GM11168 (cell line): ENCODE data around the gene USP6NL.
"Not testable (repeated sequence)": the region's sequence is repeated elsewhere in the genome, so short reads cannot be mapped to it uniquely, and the experiment has no call there.

Experiments used
- in situ Hi-C: fragments of 300-500 bp; cut with MboI; formaldehyde crosslinking; loops from one replicate; pipeline ENCODE4 v1.12.0; 2022; ENCODE audit warnings: low sequenced_read_pairs; ENCODE audit not compliant: unreplicated experiment

USP6NL gene

DNA sequence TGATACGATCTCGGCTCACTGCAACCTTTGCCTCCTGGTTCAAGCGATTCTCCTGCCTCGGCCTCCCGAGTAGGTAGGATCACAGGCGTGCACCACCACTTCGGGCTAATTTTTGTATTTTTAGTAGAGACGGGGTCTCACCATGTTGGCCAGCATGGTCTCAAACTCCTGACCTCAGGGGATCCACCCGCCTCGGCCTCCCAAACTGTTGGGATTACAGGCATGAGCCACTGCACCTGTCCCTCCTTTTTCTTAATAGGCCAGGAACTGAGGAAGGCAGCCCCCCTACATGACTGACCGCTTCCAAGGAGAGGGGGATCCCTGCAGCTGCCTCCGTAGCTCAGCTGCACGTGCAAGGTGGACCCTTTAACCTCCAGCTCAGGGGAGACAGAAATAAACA, 175.0 kb downstream of the USP6NL start:
- in situ Hi-C loops: not testable (repeated sequence)

DNA sequence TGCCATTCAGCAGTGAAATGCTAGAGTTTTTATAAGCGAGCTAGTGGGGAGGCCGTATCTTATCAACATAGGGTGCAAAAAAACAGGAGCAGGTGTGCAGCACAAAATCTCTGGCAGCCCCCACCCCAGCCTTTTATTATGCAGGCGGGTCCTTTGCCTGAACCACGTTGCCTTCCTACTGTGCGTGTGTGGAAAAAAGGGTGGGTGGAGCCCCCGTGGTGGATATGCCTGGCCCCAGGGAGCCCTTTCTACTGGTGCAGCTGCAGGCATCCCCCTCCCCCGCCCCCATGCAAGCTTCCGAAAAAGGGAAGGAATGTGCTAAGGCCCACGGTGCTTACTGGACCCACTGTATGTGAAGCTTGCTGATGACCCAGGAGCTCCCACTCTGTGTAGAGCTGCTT, 175.9 kb downstream of the USP6NL start:
- in situ Hi-C loops: no loop called here

DNA sequence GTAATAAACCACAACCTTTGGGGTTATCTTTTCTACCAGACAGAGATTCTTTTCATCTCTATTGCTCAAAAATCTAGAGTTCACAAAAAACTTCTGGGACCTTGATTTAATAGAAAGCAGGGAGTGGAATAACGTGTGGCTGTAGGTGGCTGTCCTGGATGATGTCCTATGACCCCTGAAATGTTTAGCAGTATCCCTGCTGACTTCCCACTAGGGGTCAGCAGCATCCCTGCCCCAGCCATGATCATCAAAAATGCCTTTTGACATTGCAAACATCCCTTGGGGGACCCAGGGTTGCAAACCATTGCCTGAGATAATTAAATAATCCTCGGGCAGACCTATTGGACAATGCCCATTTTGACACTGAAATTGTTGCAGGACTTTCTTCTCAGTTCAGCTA, 177.1 kb downstream of the USP6NL start:
- in situ Hi-C loops: no loop called here

DNA sequence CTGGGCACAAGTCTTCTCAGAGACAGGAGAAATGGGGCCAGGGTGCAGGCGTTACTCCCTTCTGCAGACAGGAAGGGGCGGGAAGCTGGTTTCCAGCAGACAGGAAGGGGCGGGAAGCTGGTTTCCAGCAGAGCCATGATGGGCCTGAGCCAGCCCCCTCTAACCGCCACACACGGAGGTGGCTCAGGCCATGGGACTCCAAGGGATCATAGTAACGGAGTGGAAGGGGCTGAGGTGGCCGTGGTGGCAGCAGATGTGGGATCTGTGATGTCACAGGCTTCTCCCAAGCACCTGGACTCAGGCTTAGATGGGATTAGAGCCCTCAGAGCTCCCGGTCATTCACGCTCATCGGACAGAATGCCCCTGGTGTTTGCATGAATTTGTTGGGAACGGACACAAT, 177.8 kb downstream of the USP6NL start:
- in situ Hi-C loops: no loop called here

DNA sequence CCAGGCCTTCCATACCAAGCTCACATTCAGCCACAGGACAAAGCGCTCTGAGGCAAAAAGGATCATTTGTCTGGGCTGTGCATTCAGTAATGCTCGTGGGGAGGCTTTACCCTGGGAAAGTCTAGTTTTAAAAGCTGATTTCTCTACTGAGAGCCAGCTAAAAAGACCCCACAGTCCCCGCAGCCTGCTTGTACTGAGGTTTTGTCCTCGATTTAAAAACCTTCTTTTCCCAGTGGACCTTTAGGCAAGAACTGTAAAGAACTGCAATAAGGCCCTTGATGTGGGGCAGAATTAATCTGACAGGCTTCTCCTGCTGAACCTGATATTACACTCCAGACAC, 180.3 kb downstream of the USP6NL start:
- in situ Hi-C loops: no loop called here

DNA sequence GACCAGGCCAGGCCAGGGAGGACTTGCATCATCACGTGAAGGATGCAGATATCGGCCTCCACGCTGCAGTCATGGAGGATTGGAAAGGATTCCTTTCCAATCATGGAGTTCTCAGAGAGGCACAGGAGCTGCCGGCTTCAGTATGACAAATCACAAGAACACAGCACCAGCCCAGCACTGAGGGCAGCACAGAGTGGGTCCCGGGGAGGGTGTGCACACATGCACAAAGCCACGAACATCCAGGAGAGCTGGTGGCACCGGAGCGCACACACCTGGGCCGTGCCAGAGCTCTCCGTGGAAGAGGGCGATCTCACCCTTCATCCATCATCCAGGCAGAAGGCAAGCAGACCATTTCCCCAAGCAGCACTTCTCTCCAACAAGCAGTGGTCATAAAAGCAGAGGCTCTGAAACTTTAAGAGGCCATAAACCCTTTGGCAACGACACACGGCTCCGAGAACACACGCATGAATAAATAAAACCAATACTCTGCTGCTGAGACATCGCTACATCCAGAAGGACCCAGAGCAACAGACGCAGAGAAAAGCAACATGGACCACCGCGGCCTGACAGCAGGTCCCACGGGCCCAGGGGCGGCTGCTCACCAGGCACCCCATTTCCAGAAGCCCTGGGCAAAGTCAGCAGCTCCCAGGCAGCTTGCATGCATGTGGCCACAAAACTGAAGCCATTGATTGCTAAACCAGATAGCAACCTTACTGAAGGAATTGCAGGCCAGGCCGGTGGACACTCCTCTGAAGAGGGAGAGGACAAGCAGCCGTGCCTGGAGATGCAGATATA, 180.8 kb downstream of the USP6NL start:
- in situ Hi-C loops: no loop called here

DNA sequence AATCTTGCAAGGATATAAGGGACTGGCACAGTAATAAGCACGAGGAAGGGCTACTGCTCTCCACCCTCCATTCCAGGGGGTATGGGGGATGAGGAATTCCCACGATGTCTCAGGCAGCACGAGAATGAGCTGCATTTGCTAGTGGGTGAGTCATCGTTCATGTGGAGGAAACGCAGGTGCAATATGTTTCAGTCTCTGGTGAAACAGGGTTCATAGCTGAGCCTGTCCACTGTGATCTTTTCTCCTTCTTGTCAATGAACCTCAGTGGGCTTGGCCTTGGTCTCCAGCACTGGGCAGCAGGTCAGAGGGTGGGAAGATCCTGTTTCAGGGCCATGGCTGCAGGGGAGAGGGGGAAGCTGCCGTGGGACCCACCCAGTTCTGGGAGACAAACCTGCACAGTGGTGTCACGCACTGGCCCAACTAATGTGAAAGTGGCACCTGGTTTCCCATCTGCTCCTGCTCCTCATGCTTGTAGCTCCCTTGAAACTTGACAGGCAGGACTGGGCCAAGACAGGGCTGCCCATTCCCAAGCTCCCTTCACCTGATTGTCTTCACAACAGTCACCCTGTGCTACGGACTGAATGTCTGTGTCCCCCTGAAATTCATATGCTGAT, 181.9 kb downstream of the USP6NL start:
- in situ Hi-C loops: no loop called here

DNA sequence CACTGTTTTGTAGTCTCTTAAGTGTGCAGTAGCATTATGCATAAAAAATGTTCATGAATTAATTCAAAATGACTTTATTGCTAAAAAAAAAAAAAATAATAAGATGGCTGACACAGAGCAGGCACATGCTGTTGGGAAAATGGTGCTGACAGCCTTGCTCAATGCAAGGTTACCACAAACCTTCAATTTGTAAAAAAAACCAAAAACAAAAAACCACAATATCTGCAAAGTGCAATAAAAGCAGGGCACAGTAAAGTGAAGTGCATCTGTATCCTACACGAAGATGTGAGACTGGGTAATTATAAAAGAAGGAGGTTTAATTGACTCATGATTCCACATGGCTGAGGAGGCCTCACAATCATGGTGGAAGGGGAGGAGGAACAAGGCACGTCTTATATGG, 185.8 kb downstream of the USP6NL start:
- in situ Hi-C loops: no loop called here

DNA sequence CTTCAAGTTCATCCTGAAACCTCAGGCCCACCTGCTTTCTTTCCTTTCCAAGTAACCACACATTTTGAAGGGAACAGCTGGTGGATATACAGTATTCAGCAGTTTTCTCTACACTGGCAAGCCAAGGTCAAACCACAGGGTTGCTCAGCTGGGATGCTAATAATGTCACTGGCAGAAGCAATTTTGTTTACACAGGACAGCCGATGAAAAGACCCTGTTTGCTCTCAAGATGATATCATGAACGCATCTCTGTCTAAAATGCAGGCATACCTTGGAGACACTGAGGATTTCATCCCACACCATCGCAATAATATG, 186.2 kb downstream of the USP6NL start:
- in situ Hi-C loops: no loop called here

DNA sequence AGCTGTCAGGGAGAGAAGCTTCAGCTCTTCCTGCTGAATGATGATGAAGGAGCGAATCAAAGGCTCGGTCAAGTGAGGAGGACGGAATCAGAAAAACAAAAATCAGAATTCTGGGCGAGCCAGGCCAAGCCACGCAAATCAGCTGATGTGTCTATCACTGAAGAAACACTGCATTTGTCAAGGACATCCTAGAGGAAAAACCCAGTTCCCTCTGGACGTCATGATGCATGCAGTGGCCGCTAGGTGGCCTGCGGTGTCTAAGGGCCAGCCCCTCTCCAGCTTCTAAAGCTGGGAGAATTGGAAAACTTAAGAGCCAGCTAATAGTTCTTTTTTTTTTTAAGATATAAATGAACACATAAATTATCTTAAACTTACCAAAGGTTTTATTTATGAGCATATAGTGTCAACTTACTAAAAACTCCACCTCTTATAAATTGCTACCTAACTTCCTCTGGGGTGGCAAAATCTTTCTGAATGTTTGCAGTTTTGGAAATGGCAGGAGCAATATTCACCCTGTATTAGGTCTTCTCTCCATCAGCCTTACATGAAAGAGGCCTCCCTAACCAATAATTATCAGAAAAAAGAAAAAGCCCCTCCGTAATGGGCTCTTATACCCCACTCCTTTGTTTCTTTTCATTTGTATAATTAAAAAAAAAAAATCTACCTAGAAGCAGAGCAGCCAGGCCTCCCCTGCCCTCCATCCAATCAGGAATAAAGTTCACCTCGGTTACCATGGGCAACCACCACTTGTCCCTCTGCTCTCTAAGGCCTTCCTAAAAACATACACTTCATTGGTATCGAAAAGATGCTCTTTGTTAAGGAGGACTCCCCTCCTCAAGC, 186.8 kb downstream of the USP6NL start:
- in situ Hi-C loops: no loop called here

DNA sequence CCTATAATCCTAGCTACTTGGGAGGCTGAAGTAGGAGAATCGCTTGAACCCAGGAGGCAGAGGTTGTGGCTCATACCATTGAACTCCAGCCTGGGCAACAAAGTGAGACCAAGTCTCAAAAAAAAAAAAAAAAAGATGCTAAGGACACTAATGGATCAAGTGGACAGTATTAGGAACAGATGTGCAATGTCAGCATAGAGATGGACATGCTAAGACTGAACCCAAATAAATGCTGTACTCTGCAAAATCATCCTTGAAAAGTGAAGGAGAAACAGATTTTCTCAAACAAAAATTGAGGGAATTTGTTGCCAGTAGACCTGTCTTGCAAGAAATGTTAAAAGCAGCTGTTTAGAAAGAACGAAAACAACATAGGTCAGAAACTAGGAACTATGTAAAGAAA, 194.5 kb downstream of the USP6NL start:
- in situ Hi-C loops: no loop called here

DNA sequence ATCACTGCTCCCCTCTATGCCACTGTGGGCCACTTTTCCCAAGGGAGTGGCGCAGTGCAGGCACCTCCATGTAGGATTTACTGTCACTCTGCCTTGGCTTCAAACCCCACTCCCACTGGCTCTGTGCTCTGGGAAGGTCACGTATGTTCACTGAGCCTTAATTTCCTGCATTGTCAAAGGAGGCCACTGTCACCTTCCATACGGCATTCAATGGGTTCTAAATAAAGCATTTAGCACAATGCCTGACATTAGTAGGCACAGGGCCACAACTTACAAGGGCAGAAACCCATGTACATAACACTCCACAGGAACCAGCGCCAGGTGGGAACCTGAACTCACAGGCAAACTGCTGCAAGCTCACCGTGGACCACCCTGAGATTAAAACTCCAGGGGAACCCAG, 196.4 kb downstream of the USP6NL start:
- in situ Hi-C loops: no loop called here

DNA sequence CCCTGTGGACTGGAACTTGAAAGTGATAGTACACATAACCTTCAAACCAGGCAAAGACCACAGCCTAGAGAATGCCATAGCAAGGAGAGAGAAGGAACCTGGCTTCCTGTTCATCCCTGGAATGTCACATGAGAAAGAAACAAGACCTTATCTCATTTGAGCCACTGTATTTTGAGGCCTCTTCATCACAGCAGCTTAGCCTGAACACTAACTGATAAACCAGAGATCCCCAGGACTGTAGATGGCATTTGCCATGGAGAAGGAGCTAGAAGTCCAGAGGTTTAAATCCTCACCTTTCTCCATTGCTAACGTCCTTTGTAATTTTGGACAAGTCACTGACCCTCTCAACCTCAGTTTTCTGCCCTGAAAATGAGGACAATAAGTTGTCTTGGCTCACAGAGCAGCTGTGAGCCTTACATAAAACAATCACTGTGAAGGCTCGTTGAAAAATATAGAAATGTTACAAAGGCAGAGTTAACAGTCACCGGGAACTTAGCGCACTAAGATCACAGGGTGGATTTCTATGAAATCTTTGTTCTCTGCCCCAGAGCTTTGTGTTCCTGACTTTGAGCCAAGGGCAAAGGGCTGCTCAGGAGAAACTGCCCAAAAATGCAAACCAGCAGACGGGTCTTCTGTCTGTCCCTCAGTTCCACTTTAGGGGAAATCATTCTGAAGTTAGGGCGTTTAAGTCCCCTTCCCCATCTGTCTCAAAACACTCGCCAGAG, 197.0 kb downstream of the USP6NL start:
- in situ Hi-C loops: no loop called here

DNA sequence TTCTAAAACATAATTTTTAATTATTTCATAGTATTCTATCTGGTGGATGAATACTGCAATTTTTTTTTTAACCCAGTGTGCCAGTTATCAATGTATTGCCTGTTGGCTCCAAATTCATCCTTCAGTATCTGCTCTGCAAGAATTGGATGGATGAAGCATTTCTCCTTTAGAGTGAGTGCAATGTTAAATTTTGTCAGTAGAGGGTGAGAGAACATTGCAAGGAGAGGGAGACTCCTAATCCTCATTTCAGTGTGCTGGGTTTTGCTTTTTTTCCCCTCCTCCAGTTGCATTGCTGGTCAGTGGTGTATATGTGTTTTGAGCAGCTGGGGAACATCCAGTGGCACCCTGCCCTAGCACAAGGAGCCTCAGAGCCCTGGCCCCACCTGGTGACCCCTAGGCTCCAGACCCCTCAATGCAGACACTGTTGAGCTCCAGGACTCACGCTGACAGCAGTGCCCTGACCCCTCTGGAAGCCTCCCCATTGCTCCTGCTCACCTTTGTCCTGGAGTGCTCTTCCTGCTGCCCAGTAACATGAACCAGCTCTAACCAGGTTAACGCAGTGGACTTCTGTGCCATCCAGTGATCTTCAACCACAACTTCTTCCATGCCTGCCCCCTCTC, 199.4 kb downstream of the USP6NL start:
- in situ Hi-C loops: no loop called here

DNA sequence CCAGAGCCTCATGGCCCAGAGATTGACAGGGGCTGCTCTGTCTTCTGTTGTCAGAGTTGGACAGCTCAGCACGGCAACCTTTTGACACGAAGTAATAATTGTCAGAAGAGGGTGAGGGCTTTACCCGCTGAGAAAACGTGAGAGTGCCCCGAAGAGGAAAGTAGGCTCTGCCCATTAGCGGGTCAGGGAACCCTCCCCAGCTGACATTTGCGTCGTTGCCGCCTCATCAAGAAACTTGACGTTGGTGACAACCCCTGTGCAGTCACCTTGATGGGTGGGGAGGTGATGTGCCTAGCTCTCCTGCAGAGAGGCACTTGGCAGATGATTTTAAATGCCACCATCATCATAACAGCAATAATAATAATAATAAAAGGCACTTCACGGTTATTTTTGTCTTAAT, 202.1 kb downstream of the USP6NL start:
- in situ Hi-C loops: no loop called here

DNA sequence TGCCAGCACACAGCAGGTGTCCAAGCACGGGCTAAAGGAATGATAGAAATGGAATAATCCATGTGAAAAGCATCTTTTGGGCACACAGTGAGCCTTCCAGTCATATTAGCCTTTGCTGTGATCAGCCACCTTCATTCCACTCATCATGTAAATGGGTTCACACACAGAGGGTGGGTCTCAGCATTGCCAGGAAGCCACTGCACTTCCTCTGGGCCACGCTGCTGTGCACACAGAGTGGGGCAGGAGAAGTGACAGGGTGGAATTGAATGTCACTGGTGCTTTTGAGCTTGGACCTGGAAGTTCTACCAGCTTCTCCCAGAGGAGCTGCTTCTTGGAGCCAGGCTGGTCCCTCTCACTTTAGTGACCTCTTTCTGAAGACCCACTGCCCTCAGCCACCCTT, 203.5 kb downstream of the USP6NL start:
- in situ Hi-C loops: no loop called here

DNA sequence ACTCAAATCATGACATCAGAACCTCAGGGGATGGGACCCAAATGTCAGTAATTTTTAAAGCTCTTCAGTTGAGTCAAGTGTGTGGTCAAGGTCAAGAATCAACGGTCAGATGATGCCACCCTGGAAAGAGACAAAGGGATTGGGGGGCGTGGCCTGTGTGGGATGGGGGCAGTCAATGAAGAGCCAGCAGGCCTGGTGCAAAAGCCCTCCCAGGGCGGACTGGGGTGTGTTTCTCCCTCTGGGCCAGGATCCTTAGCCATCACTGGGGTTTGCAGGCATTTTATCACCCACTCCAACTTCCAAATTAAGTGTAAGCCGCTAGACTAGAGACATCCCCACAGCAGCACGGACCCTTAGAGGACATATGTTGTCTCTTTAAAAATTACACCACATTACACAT, 204.7 kb downstream of the USP6NL start:
- in situ Hi-C loops: no loop called here

DNA sequence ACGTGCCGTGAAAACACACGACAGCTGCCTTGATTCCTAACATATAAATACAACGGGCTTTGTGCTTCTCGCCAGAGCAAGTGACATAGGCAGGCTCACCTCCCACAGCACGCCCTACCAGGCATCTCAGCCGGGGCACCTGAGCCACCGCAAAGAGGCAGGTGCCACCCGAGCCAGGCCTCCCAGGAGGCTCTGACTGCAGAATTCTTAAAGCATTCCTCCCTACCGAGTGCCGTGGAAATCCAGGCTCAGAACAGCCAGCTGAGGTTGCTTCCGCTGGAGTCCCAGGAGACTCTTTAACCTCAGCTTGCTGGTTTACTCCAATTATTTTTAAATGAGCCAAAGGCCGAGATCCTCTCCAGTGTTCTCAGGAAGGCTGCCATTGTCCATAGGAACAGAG, 206.5 kb downstream of the USP6NL start:
- in situ Hi-C loops: no loop called here
